Neural crest cell (in vitro differentiated cells): ENCODE measurements around the gene COL21A1. TPM values are rescaled to one million over a fixed set of nuclear protein-coding genes. Genes with fewer than 3 reads are reported as not detected.

Experiments used
- DNase-seq: peaks from one replicate; pipeline ENCODE4 v3.0.0; 2021; ENCODE audit warnings: low read depth, mixed read lengths, low spot score
- H3K27ac Mint-ChIP-seq: one replicate; pipeline ENCODE4 v1.8.0; 2021; ENCODE audit warnings: mild to moderate bottlenecking, mixed read lengths; ENCODE audit not compliant: unreplicated experiment
- H3K27me3 Mint-ChIP-seq: 2 replicates; pipeline ENCODE4 v1.8.0; 2021; ENCODE audit warnings: low read depth, mild to moderate bottlenecking, mixed read lengths
- H3K36me3 Mint-ChIP-seq: 2 replicates; pipeline ENCODE4 v1.8.0; 2021; ENCODE audit warnings: low read depth, mild to moderate bottlenecking, mixed read lengths
- H3K4me1 Mint-ChIP-seq: 2 replicates; pipeline ENCODE4 v1.8.0; 2021; ENCODE audit warnings: mixed read lengths
- H3K4me3 Mint-ChIP-seq: one replicate; pipeline ENCODE4 v1.8.0; 2021; ENCODE audit warnings: mild to moderate bottlenecking, mixed read lengths
- H3K9me3 Mint-ChIP-seq: 2 replicates; pipeline ENCODE4 v1.8.0; 2021; ENCODE audit warnings: mixed read lengths
- total RNA-seq: library from RNA; stranded (reverse); gene quantifications from 2 replicates; pipeline ENCODE4 v1.2.1, GENCODE V29; 2021
- TF ChIP-seq, protein P1 (sequence below): fragments of 200-600 bp; sonication (generic); conservative IDR thresholded peaks from 2 replicates; pipeline ENCODE4 v1.5.0; 2021; ENCODE audit warnings: antibody characterized with exemption, mild to moderate bottlenecking

Gene COL21A1
- total RNA-seq, 1 donor from 2014 or later: not detected

DNA sequence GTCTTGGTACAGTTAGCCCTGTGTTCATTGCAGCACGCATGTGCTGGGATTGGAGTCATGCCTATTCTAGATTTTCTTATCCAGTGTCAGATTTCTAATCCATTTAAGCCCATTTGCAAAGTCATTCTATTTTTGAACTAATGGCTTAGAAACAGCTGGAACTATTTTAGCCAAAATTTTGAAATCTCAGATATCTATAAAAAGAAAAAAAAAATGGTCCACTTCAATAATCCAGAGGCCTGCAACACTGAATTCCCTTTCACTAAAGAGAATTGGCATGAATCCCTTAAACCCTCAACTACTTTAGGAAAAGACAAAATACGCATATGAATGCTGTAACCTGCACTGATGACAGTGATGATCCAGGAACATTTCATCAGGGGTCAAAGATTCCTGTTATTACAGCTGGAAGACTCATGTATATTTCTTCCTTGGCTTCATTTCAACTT is 1.5 kb downstream of the COL21A1 start:
- H3K27ac Mint-ChIP-seq: no peak overlapping the region
- H3K36me3 Mint-ChIP-seq: no peaks in the 10 kb centered on the region
- TF ChIP-seq, protein P1, sequence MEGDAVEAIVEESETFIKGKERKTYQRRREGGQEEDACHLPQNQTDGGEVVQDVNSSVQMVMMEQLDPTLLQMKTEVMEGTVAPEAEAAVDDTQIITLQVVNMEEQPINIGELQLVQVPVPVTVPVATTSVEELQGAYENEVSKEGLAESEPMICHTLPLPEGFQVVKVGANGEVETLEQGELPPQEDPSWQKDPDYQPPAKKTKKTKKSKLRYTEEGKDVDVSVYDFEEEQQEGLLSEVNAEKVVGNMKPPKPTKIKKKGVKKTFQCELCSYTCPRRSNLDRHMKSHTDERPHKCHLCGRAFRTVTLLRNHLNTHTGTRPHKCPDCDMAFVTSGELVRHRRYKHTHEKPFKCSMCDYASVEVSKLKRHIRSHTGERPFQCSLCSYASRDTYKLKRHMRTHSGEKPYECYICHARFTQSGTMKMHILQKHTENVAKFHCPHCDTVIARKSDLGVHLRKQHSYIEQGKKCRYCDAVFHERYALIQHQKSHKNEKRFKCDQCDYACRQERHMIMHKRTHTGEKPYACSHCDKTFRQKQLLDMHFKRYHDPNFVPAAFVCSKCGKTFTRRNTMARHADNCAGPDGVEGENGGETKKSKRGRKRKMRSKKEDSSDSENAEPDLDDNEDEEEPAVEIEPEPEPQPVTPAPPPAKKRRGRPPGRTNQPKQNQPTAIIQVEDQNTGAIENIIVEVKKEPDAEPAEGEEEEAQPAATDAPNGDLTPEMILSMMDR: no peak

GRCh38 chr6:56244528-56245253 is 2.7 kb downstream of the COL21A1 start:
- Mint-ChIP-seq H3K36me3 (no peaks in the 10 kb centered on the region), H3K27ac (no peak overlapping the region), H3K4me3 (no peak overlapping the region)

More for the DNA sequence above, 1.5 kb downstream of the COL21A1 start:
- no peaks in the 10 kb centered on the region for H3K9me3 Mint-ChIP-seq
- no peak overlapping the region for H3K4me3 Mint-ChIP-seq
- DNase-seq: no peak
- peaks cover 13% of the 10 kb centered on the region for H3K4me1 Mint-ChIP-seq
- H3K27me3 Mint-ChIP-seq: peaks cover 54% of the 10 kb centered on the region

DNA sequence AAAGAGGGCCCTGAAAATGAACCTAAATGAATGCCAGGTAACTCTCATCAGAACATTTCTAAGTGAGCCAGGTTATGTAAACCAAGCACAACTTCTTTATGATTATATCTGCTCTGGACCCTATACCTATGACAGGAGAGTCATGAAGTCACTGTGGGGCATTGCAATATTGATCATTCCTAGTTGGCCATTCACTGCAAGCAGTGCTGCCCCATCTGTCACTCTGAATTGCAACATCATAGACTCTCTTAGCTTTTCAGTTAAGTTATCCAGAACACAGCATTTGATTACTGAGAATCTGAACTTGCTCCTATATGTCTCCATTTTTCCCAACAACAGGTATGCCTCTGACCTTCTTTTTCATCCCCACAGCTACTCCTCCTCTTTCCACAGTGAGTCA is 3.3 kb downstream of the COL21A1 start:
- Mint-ChIP-seq H3K36me3 (no peaks in the 10 kb centered on the region), H3K4me3 (no peak overlapping the region), H3K27ac (no peak overlapping the region), H3K4me1 (peaks cover 13% of the 10 kb centered on the region), H3K27me3 (peaks cover 43% of the 10 kb centered on the region), H3K9me3 (no peaks in the 10 kb centered on the region)
- DNase-seq: no peak
- TF ChIP-seq, protein P1: no peak

More at GRCh38 chr6:56244528-56245253, 2.7 kb downstream of the COL21A1 start:
- no peak for DNase-seq
- no peaks in the 10 kb centered on the region for H3K9me3 Mint-ChIP-seq
- TF ChIP-seq, protein P1: no peak
- H3K27me3 Mint-ChIP-seq: peaks cover 47% of the 10 kb centered on the region
- peaks cover 13% of the 10 kb centered on the region for H3K4me1 Mint-ChIP-seq

DNA sequence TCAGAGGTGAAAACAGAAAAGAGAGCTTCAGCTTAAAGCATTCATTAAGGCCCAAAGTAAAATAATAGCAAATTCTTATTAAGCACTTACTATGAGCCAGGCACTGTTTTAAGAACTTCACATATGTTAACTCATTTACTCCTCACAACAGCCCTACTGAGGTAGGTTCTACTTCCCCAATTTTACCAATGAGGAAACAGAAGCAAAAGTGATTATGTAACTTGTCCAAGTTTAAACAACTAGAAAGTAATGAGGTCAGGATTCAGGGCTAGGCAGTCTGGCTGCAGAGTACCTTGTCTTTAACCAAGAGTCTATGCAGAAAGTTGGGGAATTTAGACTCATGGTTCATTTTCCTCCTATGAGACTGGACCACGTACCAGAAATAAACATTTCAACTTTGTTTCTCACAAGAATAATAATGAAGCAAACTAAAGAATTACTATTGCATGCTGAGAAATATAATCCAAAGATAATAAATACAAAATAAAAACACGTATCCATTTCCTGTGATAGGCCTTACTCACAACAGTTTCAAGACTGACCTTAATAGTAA is 3.8 kb downstream of the COL21A1 start:
- Mint-ChIP-seq H3K4me1 (peaks cover 13% of the 10 kb centered on the region), H3K27me3 (peaks cover 39% of the 10 kb centered on the region), H3K36me3 (no peaks in the 10 kb centered on the region), H3K4me3 (no peak overlapping the region), H3K27ac (no peak overlapping the region), H3K9me3 (no peaks in the 10 kb centered on the region)
- TF ChIP-seq, protein P1: no peak
- DNase-seq: no peak

DNA sequence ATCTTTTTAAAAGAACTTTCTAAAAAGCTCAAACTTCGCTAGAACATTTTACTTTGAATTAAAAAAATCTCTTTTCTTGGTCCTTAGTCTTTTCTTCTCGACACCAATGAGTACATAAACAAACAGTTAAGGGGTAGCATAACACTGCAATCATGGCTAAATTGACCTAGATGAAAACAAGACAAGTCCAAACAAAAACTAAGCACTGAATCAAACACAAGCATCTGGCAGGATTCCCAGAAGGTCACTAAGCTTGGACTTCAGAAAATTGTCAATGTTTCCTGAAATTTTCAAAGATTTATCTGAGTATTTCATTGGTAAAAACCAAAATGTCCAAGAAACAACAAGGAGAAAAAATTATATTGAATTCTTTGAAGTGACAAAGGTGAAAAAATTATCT is 5.0 kb downstream of the COL21A1 start:
- no peaks in the 10 kb centered on the region for H3K9me3 Mint-ChIP-seq
- H3K4me3 Mint-ChIP-seq: no peak overlapping the region
- no peak overlapping the region for H3K27ac Mint-ChIP-seq
- no peaks in the 10 kb centered on the region for H3K36me3 Mint-ChIP-seq
- TF ChIP-seq, protein P1: no peak
- H3K4me1 Mint-ChIP-seq: peaks cover 5% of the 10 kb centered on the region
- no peak for DNase-seq
- peaks cover 27% of the 10 kb centered on the region for H3K27me3 Mint-ChIP-seq
